HG02759 (cell line): Measurements from ENCODE around the gene SYCP2.

Experiments used
- ATAC-seq: cut with Tn5 transposase; IDR thresholded peaks from one replicate; pipeline ENCODE4 v1.9.1; 2021; ENCODE audit warnings: mild to moderate bottlenecking, moderate library complexity; ENCODE audit not compliant: unreplicated experiment

The SYCP2 gene

DNA sequence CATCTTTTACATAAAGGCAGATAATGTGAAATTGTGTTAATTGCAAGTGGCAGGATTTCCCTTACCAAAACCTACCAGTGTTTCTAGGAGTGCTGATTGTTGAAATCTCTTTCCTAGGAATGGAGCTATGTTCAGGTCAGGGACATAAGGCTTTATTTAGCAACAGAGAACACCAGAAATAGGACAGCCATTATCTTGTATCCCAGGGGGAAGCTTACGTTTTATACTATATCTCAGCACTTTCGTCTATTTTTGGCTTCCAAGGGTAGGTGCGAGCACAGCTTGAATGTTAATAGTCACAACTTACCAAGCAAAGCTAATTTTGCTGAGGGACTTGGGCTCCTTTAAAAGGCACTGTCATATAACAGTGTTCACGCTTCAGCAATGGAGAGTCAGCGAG is 94.0 kb downstream of the SYCP2 start:
- ATAC-seq, result no peak

DNA sequence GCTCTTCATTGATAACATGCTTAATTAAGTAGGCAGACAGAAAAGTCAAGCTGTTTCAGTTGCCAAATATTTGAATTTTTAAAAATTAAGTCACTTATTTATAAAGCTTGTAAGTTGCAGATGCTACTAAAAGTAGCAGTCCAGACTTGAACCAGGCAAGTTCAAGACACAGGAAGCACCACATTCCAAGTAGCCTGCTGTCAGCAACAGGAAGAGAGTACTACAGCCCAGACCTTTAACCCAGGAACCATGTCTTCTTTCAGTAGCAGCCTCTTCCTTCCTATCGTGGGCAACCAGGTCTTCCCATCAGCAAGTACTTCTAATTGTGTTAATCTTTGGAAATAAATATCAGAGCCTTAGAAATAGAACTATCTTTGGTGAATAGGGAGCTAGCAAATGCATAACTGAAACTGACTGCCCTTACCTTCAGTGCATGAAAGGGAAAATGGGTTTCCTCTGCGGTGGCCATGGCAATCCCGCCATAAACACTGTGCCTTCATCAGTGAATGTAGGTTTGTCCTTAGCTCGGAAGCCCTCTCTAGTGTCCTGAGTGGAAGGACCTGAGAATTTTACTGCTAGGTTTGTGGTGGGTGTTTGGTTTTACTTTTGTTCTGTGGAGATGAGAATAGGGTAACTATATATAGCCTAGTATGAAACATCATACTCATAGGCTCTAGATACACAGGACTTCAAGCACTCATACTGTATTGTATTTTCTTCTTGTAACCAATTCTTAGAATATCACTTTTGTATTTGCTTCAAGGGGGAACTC is 95.6 kb downstream of the SYCP2 start:
- no peak for ATAC-seq

DNA sequence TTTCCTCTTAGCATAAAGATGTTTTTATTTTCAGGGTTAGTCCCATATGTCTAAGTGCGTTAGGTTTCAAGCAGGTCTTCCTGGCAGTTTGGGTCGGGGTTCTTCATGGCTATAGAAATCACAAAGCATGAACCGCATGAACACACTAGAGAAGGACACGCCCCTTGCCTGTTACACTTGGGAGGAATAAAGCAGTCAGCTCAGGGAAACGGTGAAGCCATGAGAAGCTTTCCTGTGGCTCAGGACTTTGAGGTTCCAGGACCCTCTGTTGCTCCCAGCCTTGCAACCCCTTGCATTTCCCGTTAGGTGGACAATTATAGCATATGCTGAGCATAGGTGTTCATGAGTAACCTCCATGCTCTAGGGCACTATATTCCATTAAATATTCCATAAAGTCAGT is 96.7 kb downstream of the SYCP2 start:
- no peak for ATAC-seq

DNA sequence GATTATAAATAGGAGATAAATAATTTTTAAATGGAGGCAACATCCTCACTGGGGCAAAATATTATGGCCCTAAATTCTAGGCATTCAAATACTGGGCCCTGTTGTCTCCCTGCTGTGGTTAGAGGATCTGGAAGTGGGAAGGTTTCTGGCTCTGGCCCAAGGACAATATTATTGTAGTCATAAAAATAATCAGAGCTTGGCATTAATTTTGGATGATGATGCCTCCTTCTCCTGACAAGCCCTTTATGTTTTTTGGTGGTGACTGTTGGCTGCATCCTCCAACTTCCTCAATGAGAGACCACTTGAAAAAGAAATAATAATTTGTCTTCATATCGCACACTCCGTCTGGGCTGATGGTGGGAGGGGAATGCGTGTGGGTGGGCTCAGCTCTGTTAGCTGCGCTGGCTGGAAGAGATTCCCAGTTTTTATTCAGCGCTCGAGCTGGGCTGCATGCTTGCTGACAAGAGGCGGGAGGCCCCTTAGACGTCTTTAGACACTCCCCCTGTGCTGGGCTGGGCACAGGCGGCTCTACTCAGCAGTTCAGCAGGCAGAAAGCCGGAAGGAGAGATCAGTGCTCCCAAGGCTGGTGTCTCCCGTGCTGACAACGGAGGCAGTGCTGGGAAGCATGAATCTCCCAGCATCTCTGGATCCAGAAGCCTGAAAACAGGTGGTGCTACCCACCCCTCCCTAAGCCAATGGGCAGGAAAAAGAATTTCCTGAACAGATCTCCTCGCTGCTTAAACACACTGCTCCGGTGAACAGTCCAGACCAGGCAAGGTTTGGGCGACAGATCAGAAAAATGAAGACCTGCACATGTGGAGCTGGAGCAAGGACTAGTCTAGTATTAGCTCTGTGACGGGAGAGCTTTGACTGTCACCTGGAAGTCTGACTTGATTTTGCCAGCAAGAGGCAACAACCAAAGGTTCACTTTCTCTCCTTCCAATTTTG is 97.7 kb downstream of the SYCP2 start:
- ATAC-seq, result no peak

DNA sequence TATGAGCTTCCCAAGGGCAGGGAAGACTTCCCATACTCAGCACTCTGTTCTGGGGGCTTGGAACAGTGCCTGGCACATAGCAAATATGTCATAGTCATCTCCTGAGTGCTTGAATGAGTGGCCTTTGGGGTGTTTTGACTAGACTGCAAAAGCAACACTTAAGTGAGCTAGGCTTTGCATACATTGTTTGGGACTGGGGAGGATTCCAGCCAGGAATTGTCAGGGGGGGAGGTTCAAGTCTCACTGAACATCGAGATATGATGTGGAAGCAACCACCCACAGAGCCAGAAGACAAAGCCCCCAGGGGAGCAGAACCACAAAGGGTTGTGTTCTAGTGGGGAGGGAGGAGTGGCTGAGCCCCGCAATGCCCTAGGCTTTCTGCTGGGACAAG is 98.4 kb downstream of the SYCP2 start:
- no peak for ATAC-seq

DNA sequence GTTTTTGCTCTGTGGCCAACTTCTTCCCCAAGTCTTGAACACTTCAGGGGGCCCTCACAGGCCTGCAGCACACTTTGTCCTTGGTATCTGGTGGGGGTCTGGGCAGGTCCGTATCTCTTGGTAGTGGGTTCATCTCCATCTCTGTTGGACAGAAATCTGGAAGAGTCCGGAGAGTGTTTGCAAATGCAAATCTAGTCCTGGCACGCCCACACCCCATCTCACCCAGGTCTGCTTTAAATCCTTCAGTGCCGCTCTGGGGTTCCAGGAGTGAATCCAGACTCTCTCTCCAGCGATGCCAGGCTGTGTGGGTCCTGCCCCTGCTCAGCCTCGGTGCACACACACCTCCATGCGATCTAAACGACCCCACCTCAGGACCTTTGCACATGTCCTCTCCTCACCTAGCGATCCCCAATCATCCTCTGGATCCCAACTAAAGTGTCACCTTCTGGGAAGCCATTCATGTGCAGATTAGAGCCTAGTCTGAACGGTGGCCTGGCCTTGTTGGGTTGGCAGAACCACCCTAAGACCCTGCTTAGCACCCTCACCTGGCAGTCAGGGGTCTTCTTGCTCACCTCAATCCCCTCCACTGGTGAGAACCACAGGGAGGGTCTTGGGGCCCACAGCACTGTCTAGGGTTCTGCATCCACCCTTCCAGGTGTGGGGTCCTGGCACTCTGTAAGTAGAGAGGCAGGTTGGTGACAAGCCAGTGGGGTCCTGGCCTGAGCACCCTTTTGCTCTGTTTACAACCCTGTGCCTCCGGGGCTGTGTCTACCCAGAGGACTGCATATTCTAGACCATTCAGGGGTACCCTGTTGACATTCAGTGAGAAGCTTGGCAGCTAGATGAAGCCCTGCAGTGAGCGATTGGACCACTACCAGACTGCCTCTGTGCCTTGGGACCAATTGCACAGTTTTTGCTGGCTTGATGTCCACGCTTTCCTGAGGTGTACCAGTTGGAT is 100.8 kb downstream of the SYCP2 start:
- ATAC-seq, result no peak

DNA sequence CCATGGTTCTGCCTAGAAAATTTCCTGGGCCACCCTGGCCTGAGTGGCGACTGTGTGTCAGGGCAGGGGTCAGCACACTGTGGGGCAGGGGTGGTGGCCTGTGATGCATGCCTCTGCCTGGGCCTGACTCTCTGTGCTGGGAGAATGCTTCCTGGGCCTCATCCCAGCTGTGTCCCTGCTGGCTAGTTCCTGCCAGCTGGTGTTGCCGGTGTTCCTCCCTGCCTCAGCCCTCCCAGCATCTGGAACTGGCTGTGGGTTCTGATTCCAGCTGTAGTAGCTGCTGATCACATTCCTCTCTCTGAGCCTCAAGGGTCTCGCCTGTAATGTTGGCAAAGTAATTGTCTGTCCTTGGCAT is 101.5 kb downstream of the SYCP2 start:
- no peak for ATAC-seq

DNA sequence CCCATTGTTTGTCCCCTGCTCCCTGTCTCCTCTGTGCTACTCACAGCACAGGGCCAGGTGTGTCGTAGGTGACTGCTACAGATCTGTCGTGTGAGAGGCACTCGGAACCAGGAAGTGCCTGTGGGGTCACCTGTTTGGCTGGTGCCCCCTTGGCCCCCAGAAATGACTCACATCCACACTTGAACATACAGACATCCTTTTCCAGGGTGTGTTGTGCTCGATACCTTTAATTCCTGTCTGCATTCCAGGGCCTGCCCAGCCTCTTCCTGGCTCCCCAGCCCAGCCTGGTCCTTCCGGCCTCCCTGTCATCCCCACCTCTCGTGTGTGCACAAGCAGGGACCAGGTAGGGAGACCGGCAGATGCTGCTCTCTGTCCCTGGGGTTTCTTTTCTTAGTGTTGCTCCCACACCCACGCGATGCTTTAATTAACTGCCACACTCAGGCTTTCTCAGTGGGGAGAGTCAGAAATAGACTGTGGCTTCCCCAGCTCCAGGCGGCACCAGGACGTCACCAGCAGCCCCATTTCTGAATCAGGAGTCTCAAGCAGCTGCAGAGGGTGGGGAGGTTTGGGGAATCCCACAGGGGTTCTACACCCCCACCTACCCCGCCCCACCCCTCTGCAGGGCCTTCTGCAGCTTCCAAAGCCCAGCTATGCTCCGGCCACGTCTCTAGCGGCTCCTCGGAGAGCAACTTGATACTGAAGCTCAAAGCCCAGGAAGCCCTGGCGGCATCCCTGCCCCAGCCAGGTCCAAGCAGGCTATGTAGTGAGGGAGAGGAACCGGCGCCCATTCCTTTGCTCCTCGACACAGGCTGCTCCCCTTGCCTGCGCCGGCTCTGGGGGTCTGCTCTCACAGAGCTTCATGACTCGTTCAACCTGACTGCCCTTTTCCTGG is 102.2 kb downstream of the SYCP2 start:
- ATAC-seq, result no peak

DNA sequence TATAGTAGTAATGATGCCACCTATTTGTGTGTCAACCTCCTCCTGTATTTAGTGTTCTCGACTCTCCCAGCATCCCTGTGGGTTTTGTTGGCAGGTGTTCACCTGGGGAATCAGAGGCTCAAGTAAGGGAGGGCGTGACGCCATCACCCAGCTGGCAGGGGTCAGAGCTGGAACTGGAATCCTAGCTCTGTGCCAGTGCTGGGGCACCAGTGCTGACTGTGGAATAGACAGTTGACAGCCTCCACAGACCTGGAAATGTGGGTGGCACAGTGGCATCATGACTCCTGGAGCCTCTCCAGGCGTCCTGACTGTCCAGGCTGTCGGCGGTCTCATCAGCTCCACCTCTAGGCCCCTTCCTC is 102.8 kb downstream of the SYCP2 start:
- ATAC-seq, result no peak

DNA sequence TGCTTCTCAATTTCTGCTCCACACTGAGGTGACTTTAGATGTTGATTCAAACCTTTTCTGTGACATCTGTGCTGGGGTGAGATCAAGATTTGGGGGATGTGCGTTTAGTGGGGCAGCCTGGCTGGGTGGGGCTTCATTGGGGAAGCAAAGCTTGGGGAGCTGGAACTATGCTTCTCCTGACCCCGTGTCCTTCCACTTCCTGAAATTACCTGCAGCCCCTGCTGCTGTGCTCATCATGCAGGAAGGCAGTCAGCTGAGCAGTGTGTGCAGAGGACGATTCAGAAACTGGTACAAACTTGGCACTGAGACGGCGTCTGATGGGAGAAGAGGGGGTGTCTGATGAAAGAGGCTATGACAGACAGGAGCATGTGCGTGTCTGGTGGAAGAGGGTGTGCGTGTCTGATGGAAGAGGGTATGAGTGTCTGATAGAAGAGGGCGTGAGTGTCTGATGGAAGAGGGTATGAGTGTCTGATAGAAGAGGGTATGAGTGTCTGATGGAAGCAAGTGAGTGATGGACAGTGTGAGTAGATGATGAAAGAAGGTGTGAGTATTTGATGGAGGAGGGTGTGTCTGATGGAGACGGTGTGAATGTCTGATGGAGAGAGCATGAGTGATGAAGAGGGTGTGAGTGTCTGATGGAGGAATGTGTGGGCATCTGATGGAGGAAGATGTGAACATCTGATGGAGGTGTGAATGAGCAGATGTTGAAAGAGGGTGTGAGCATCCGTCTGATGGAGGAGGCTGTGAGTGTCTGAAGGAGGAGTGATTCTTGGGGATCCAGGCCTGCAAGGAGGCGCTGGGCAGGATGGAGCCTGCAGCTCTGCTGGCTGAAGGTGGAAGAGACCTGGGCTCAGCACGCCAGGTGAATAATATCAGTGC is 103.4 kb downstream of the SYCP2 start:
- ATAC-seq, result no peak

DNA sequence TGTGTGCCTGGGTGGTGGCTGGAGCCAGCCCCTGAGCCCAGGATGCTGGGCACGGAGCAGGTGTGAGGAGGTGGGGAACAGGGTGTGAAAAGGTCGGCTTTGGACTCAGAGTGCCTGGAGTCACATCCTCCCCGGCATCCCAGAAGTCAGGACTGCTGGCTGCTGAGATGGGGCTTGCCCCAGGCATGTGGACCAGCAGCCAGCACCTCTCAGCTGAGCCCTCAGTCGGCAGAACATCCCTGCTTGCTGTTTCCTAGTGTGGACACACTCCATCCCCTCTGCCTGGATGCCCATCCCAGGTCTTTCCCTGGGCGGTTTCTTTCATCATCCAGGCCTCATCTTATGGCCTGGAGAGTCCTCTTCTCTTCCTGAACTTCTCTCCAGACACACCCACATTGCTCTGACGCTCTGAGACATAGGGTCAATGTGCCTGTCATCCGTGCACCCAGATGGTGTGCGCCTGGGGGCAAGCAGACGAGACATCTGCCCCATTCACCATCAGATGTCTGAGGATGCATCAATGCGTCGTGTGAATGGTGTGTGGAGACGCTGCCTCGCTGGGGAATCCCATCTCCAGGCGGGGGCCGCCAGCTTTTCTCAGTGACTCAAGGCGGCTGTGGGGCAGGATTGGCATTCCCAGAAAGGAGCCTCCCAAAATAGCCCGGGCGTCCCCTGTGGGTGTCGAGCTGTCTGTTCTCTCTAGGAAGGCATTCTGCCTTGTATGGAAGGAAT is 104.2 kb downstream of the SYCP2 start:
- ATAC-seq, result no peak

DNA sequence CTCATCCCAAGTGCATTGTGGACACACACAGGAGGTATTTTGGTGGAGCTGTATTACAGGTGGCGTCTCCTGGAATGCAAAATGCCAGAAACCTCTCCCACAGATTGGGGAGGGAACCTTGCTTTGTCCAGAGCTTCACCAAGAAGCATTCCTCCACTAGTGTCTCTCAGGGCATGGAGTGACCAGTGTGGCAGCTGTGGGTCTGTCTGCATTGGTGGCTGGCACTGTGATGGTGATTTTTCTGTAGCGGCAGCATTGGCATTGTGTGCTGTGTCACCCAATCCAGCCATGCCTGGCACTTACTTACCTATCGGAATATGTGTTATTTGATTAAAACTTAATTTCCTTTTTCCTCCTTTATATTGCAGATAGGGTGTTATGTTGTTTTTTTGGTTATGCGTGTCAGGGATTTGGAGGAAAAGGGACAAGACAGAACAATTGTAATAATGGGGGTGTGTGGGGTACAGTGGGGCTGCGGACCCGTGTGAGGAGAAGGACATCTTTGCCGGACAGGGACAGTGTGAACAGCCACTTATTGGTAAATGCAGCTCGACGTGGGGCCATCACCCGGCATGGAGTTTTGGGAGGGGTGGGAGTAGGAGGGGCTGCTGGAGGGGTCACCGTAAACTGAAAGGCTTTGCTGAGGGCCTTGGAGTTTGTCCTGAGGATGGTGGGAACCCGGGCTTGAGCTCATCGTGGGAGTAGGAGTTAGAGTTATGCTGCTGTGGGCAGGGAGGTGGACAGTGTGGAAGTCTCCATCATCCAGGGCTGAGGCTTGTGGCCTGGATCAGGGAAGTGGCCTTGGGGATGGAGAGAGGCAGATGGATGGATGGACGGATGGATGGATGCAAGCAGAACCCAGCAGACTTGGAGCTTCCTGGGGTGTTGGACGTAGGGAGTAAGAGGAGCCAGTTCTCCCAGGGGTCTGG is 105.0 kb downstream of the SYCP2 start:
- ATAC-seq, result no peak

DNA sequence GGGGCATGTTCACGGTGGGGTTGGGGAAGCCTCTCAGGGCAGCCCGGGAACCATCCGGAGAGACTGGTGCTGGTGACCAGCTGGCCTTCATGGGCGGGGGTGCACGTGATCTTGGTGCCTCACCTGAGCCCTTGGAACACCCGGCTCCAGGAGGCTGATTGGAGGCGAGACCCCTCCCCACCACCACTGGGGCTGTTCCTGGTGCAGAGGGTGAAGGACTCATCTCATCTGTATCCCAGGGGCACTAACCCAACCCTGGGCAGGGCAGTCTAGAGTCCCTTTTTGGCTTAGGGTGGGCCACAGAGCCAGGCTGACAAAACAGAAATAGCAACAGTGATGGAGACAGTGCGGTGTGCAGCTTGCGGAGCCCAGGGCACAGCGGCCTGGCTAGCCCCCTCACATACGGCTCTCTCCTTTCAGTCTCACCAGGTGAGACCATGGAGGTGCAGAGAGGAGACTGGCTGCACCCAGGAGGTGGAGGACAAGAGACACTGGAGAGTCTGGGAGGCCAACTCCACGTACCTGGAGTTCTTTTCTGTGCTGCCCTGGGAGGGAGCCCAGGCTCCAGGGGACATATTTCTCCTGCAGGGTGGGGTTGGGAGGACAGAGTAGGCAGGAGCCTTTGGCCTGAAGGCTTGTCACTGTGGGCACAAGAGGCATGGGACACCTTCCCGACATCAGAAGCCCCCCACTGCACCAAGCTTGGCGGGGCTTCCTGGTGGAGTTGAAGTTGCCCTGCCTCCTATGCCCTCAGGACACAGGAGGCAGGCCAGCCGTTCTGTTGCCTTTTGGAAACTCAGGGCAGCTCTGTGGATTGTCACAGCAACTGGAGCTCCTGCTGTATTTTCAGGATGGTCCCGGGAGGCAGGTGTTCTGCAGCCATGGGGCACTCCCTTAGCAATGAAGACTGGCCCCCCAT is 106.0 kb downstream of the SYCP2 start:
- no peak for ATAC-seq

DNA sequence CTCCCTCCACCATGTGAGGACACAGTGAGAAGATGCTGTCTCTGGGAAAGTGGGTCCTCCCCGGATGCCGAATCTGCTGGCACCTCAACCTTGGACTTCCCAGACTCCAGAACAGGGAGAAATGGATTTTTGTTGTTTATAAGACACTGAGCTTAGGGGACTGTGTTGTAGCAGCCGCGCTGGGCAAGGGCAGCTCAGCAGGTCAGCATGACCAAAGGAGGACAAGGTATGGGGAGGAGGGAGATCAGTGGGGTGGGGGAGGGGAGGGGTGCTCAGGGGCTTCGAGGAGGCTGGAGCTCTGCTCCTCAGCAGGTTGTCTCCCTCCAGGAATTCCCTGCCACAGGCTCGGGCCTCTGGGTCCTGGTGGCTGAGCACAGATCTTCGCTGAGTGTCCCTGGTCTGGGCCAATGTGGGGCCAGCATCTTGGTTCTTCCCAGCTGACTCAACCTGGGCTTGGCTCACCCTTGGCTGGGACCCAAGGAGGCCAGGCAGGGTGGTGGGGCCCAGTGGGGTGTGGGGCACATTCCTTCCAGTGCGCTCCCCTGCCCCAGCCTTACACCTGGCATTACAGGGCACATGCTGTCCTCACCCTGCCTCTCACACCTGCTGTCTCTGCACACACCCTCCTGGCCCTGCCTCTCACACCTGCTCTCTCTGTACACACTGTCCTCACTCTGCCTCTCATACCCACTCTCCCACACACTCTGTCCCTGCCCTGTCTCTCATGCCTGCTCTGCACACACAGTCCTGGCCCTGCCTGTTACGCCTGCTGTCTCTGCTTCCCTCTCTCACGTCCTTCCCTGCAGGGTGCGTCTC is 107.3 kb downstream of the SYCP2 start:
- no peak for ATAC-seq

DNA sequence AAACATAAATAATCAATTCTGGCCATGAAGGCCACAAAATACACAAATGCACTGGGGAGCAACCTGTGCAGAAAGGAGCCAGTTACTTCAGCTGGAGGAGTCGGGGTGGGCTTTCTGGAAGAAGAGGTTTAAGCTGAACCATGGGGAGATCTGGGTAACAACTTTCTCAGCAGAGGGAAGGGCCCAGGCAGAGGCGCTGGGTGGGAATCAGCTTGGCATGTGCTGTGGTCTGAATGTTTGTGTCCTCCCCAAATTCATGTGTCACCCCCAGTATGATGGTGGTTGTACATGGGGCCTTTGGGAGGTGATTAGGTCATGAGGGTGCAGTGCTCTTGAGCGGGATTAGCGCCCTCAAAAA is 107.9 kb downstream of the SYCP2 start:
- ATAC-seq, result no peak
